ENCODE data around the gene DGKA.
"Not testable (repeated sequence)": the region's sequence is repeated elsewhere in the genome, so short reads cannot be mapped to it uniquely, and the experiment has no call there.

Gene DGKA

GRCh38 chr12:55996715-55997534 lies 66.0 kb downstream of the DGKA start, which contains the start of gene SUOX:
SUOX (plus strand) TSS chr12:55997276; CDS start chr12:56002222, 4,946 bp downstream.
- Histone ChIP-seq H3K27me3 (ENCODE audit: low read depth, low read length) (no peaks in the 10 kb centered on the region), H3K4me2 (ENCODE audit: low read length) (peak within 1 kb of the TSS; percentile 50), H3K9ac (ENCODE audit: low read length) (no peak within 1 kb of the TSS), H3K79me2 (ENCODE audit: low read length) (no peaks in the 10 kb centered on the region), H3K4me1 (ENCODE audit: low read length) (peaks cover 6% of the 10 kb centered on the region), H3K36me3 (replicated peaks; ENCODE audit: low read depth, low read length) (peaks cover 7% of the 10 kb centered on the region), H3K9me3 (ENCODE audit: insufficient read depth, low read length) (no peaks in the 10 kb centered on the region), H4K20me1 (ENCODE audit: insufficient read depth, low read length) (no peaks in the 10 kb centered on the region), H3K27ac (ENCODE audit: low read length) (no peak within 1 kb of the TSS), H2AFZ (ENCODE audit: low read depth, low read length) (no peak within 1 kb of the TSS), H3K4me3 (ENCODE audit: low read length) (peak within 1 kb of the TSS; percentile 30)
- TF ChIP-seq, protein P1, sequence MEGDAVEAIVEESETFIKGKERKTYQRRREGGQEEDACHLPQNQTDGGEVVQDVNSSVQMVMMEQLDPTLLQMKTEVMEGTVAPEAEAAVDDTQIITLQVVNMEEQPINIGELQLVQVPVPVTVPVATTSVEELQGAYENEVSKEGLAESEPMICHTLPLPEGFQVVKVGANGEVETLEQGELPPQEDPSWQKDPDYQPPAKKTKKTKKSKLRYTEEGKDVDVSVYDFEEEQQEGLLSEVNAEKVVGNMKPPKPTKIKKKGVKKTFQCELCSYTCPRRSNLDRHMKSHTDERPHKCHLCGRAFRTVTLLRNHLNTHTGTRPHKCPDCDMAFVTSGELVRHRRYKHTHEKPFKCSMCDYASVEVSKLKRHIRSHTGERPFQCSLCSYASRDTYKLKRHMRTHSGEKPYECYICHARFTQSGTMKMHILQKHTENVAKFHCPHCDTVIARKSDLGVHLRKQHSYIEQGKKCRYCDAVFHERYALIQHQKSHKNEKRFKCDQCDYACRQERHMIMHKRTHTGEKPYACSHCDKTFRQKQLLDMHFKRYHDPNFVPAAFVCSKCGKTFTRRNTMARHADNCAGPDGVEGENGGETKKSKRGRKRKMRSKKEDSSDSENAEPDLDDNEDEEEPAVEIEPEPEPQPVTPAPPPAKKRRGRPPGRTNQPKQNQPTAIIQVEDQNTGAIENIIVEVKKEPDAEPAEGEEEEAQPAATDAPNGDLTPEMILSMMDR (IDR thresholded peaks at IDR 0.05; ENCODE audit: low read depth, low read length), result no peak
- TF ChIP-seq EZH2phosphoT487 (IDR thresholded peaks at IDR 0.05; ENCODE audit: low read depth), result no peak

DNA sequence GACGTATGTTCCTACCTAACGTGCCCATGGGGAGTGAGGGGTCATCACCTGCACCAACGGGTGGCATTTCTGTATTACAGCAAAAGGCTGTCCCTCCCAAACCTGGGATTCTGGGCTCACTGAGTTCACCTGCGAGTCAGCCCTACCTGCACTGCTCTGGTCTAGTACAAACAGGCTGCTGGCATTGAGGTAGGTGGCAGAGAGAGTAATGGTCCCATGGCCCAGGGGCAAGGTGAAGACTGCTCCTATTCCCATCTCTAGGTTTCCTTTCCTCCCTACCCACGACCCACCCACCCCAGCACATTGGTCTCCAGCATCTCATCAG lies 66.5 kb downstream of the DGKA start:
- Histone ChIP-seq H3K4me2 (ENCODE audit: low read length) (no peak overlapping the region), H2AFZ (ENCODE audit: low read depth, low read length) (no peak overlapping the region), H3K27me3 (ENCODE audit: low read depth, low read length) (no peaks in the 10 kb centered on the region), H4K20me1 (ENCODE audit: insufficient read depth, low read length) (no peaks in the 10 kb centered on the region), H3K9ac (ENCODE audit: low read length) (no peak overlapping the region), H3K79me2 (ENCODE audit: low read length) (no peaks in the 10 kb centered on the region), H3K4me3 (ENCODE audit: low read length) (peak overlapping the region; percentile 30; the same call in 1 of the 2 replicates), H3K36me3 (replicated peaks; ENCODE audit: low read depth, low read length) (peaks cover 5% of the 10 kb centered on the region), H3K27ac (ENCODE audit: low read length) (no peak overlapping the region), H3K9me3 (ENCODE audit: insufficient read depth, low read length) (no peaks in the 10 kb centered on the region), H3K4me1 (ENCODE audit: low read length) (peaks cover 6% of the 10 kb centered on the region)
- TF ChIP-seq, protein P1 (IDR thresholded peaks at IDR 0.05; ENCODE audit: low read depth, low read length), result no peak
- no peak for TF ChIP-seq EZH2phosphoT487 (IDR thresholded peaks at IDR 0.05; ENCODE audit: low read depth)

DNA sequence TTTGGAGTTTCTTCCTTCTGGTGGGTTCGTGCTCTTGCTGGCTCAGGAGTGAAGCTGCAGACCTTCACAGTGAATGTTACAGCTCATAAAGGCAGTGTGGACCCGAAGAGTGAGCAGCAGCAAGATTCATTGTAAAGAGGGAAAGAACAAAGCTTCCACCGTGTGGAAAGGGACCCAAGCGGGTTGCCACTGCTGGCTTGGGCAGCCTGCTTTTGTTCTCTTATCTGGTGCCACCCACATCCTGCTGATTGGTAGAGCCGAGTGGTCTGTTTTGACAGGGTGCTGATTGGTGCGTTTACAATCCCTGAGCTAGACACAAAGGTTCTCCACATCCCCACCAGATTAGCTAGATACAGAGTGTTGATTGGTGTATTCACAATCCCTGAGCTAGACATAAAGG lies 68.6 kb downstream of the DGKA start:
- H3K27ac ChIP-seq (ENCODE audit: low read length); H3K9me3 ChIP-seq (ENCODE audit: insufficient read depth, low read length); H3K27me3 ChIP-seq (ENCODE audit: low read depth, low read length); H3K79me2 ChIP-seq (ENCODE audit: low read length); H2AFZ ChIP-seq (ENCODE audit: low read depth, low read length); H3K4me2 ChIP-seq (ENCODE audit: low read length); H3K9ac ChIP-seq (ENCODE audit: low read length); H3K4me1 ChIP-seq (ENCODE audit: low read length); H3K4me3 ChIP-seq (ENCODE audit: low read length); H3K36me3 ChIP-seq (replicated peaks; ENCODE audit: low read depth, low read length); H4K20me1 ChIP-seq (ENCODE audit: insufficient read depth, low read length): not testable (repeated sequence)

GRCh38 chr12:55999999-56000540 lies 69.1 kb downstream of the DGKA start:
- not testable (repeated sequence) for H3K4me1 ChIP-seq (ENCODE audit: low read length); H4K20me1 ChIP-seq (ENCODE audit: insufficient read depth, low read length); H3K27me3 ChIP-seq (ENCODE audit: low read depth, low read length); H3K4me3 ChIP-seq (ENCODE audit: low read length); H2AFZ ChIP-seq (ENCODE audit: low read depth, low read length); H3K9me3 ChIP-seq (ENCODE audit: insufficient read depth, low read length); H3K4me2 ChIP-seq (ENCODE audit: low read length); H3K36me3 ChIP-seq (replicated peaks; ENCODE audit: low read depth, low read length); H3K79me2 ChIP-seq (ENCODE audit: low read length); H3K27ac ChIP-seq (ENCODE audit: low read length); H3K9ac ChIP-seq (ENCODE audit: low read length)

GRCh38 chr12:56001487-56002100 lies 70.6 kb downstream of the DGKA start:
- H3K9ac ChIP-seq (ENCODE audit: low read length), result no peak overlapping the region
- no peak overlapping the region for H2AFZ ChIP-seq (ENCODE audit: low read depth, low read length)
- no peak overlapping the region for H3K4me2 ChIP-seq (ENCODE audit: low read length)
- no peaks in the 10 kb centered on the region for H3K9me3 ChIP-seq (ENCODE audit: insufficient read depth, low read length)
- TF ChIP-seq, protein P1 (IDR thresholded peaks at IDR 0.05; ENCODE audit: low read depth, low read length), result no peak
- no peak for TF ChIP-seq EZH2phosphoT487 (IDR thresholded peaks at IDR 0.05; ENCODE audit: low read depth)
- no peaks in the 10 kb centered on the region for H4K20me1 ChIP-seq (ENCODE audit: insufficient read depth, low read length)
- no peaks in the 10 kb centered on the region for H3K79me2 ChIP-seq (ENCODE audit: low read length)
- H3K4me3 ChIP-seq (ENCODE audit: low read length), result no peak overlapping the region
- no peaks in the 10 kb centered on the region for H3K27me3 ChIP-seq (ENCODE audit: low read depth, low read length)
- H3K4me1 ChIP-seq (ENCODE audit: low read length), result peaks cover 6% of the 10 kb centered on the region
- H3K27ac ChIP-seq (ENCODE audit: low read length), result no peak overlapping the region
- H3K36me3 ChIP-seq (replicated peaks; ENCODE audit: low read depth, low read length), result peaks cover under 1% of the 10 kb centered on the region

DNA sequence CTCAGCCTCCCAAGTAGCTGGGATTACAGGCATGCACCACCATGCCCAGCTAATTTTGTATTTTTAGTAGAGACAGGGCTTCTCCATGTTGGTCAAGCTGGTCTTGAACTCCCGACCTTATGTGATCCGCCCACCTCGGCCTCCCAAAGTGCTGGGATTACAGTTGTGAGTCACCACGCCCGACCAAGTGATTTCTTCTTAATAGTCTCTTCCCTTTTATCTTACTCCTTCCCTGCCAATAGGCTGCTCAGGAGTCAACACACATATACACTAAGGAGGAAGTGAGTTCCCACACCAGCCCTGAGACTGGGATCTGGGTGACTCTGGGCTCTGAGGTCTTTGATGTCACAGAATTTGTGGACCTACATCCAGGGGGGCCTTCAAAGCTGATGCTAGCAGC lies 72.4 kb downstream of the DGKA start:
- not testable (repeated sequence) for H3K9me3 ChIP-seq (ENCODE audit: insufficient read depth, low read length); H3K4me3 ChIP-seq (ENCODE audit: low read length); H3K9ac ChIP-seq (ENCODE audit: low read length); H3K4me2 ChIP-seq (ENCODE audit: low read length); H2AFZ ChIP-seq (ENCODE audit: low read depth, low read length); H3K27ac ChIP-seq (ENCODE audit: low read length); H4K20me1 ChIP-seq (ENCODE audit: insufficient read depth, low read length); H3K27me3 ChIP-seq (ENCODE audit: low read depth, low read length); H3K36me3 ChIP-seq (replicated peaks; ENCODE audit: low read depth, low read length); H3K79me2 ChIP-seq (ENCODE audit: low read length)
- H3K4me1 ChIP-seq (ENCODE audit: low read length), result peaks cover 14% of the 10 kb centered on the region

Measured in OCI-LY3 (cell line).